Measurements from ENCODE around the gene CLIC1.
A peak's percentile ranks its signal among the peaks of the same experiment; 100 is the strongest.

CLIC1 gene

DNA sequence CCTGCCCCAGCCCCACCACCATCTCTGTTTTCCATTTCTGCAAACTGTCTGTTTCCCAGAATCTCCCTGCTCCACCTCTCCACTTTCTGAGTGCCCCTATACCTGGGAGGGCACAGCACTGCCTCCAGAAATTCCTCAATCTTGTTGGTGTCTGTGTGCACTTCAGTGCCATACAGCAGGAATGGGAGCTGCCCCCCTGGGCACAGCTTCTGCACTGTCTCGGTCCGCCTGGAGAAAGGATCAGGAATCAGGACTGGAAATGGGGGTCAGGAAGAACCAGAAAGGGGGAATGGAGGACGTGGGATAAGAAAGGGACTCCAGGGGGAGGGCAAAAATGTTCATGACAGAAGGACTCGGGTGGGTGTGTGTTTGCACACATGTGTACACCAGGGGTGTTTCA, 2.6 kb downstream of the CLIC1 start:
- ChIA-PET POLR2A (no interaction called here), CTCF (interaction anchor here (0.9 to 4.2 kb wide), 2 partner anchors 36 to 72 kb away, joined by 3 to 19 read pairs; no protein-coding TSS in a partner anchor)
- TF ChIP-seq FOXK2 (IDR thresholded peaks at IDR 0.05) (no peak), BHLHE40 (IDR thresholded peaks at IDR 0.05; ENCODE audit: borderline replicate concordance) (no peak), FOXA1 (IDR thresholded peaks at IDR 0.05) (no peak), ELF4 (IDR thresholded peaks at IDR 0.05) (no peak), NFRKB (IDR thresholded peaks at IDR 0.05) (no peak), FOXM1 (IDR thresholded peaks at IDR 0.05; ENCODE audit: borderline replicate concordance) (no peak), SP1 (IDR thresholded peaks at IDR 0.05) (no peak), LEF1 (IDR thresholded peaks at IDR 0.05; ENCODE audit: borderline replicate concordance) (no peak), HDGF (IDR thresholded peaks at IDR 0.05; ENCODE audit: borderline replicate concordance) (no peak), CTBP1 (IDR thresholded peaks at IDR 0.05; ENCODE audit: borderline replicate concordance) (no peak), L3MBTL2 (conservative IDR thresholded peaks at IDR 0.05) (no peak), PKNOX1 (IDR thresholded peaks at IDR 0.05) (no peak), SUZ12 (IDR thresholded peaks at IDR 0.05) (no peak), ARNT (IDR thresholded peaks at IDR 0.05) (no peak), TARDBP (IDR thresholded peaks at IDR 0.05) (no peak)
- no peak for DNase-seq (ENCODE audit: extremely low spot score)

- ChIA-PET POLR2A (interaction anchor here (0.7 to 1.6 kb wide), 3 partner anchors 9 to 27 kb away, joined by 3 to 5 read pairs (median 4); no protein-coding TSS in a partner anchor), CTCF (interaction anchor here (0.7 to 4.2 kb wide), 2 partner anchors 26 to 38 kb away, joined by 3 to 19 read pairs; no protein-coding TSS in a partner anchor)
- DNase-seq (ENCODE audit: extremely low spot score), result no peak
- TF ChIP-seq NFRKB (IDR thresholded peaks at IDR 0.05), result no peak
- TF ChIP-seq ELF4 (IDR thresholded peaks at IDR 0.05), result no peak
- TF ChIP-seq FOXM1 (IDR thresholded peaks at IDR 0.05; ENCODE audit: borderline replicate concordance), result no peak
- TF ChIP-seq LEF1 (IDR thresholded peaks at IDR 0.05; ENCODE audit: borderline replicate concordance), result no peak
- no peak for TF ChIP-seq BHLHE40 (IDR thresholded peaks at IDR 0.05; ENCODE audit: borderline replicate concordance)
- no peak for TF ChIP-seq ARNT (IDR thresholded peaks at IDR 0.05)
- no peak for TF ChIP-seq SUZ12 (IDR thresholded peaks at IDR 0.05)
- TF ChIP-seq TARDBP (IDR thresholded peaks at IDR 0.05), result no peak
- no peak for TF ChIP-seq SP1 (IDR thresholded peaks at IDR 0.05)
- no peak for TF ChIP-seq L3MBTL2 (conservative IDR thresholded peaks at IDR 0.05)
- TF ChIP-seq ZNF384 (IDR thresholded peaks at IDR 0.05), result no peak
- no peak for TF ChIP-seq HDGF (IDR thresholded peaks at IDR 0.05; ENCODE audit: borderline replicate concordance)
Observed at GRCh38 chr6:31732029-31732428, 4.3 kb downstream of the CLIC1 start.

- TF ChIP-seq NFRKB (IDR thresholded peaks at IDR 0.05), result no peak
- TF ChIP-seq ARNT (IDR thresholded peaks at IDR 0.05), result no peak
- TF ChIP-seq BHLHE40 (IDR thresholded peaks at IDR 0.05; ENCODE audit: borderline replicate concordance), result no peak
- TF ChIP-seq ELF4 (IDR thresholded peaks at IDR 0.05), result no peak
- no peak for TF ChIP-seq LEF1 (IDR thresholded peaks at IDR 0.05; ENCODE audit: borderline replicate concordance)
- no peak for TF ChIP-seq FOXM1 (IDR thresholded peaks at IDR 0.05; ENCODE audit: borderline replicate concordance)
- TF ChIP-seq SUZ12 (IDR thresholded peaks at IDR 0.05), result no peak
- no peak for TF ChIP-seq SP1 (IDR thresholded peaks at IDR 0.05)
- no peak for TF ChIP-seq L3MBTL2 (conservative IDR thresholded peaks at IDR 0.05)
- TF ChIP-seq PKNOX1 (IDR thresholded peaks at IDR 0.05), result no peak
- no peak for TF ChIP-seq ZNF384 (IDR thresholded peaks at IDR 0.05)
- no peak for TF ChIP-seq CTBP1 (IDR thresholded peaks at IDR 0.05; ENCODE audit: borderline replicate concordance)
- TF ChIP-seq FOXK2 (IDR thresholded peaks at IDR 0.05), result no peak
- ChIA-PET CTCF (interaction anchor here (1.2 to 2.0 kb wide), 7 partner anchors 7 to 96 kb away, joined by 3 to 13 read pairs (median 6); partner anchors contain the start of genes LSM2 and LY6G6D), POLR2A (interaction anchor here (1.0 to 4.2 kb wide), 15 partner anchors 8 to 168 kb away, joined by 3 to 40 read pairs (median 7); partner anchors contain the start of genes ABHD16A, C6orf47, HSPA1A and HSPA1B)
Observed at GRCh38 chr6:31730631-31731086, 5.7 kb downstream of the CLIC1 start.

GRCh38 chr6:31729979-31730630, 6.2 kb downstream of the CLIC1 start:
- peak; percentile 39 for TF ChIP-seq L3MBTL2 (conservative IDR thresholded peaks at IDR 0.05)
- no peak for TF ChIP-seq ZNF384 (IDR thresholded peaks at IDR 0.05)
- ChIA-PET CTCF (interaction anchor here (0.6 to 2.0 kb wide), 9 partner anchors 8 to 164 kb away, joined by 3 to 13 read pairs (median 6); partner anchors contain the start of genes LSM2, LY6G6D and MSH5), POLR2A (interaction anchor here (0.7 to 4.2 kb wide), 20 partner anchors 9 to 168 kb away, joined by 3 to 40 read pairs (median 6); partner anchors contain the start of genes ABHD16A, C6orf47, HSPA1A and HSPA1B)
- DNase-seq (ENCODE audit: extremely low spot score), result peak; percentile 91

More at GRCh38 chr6:31730631-31731086, 5.7 kb downstream of the CLIC1 start:
- DNase-seq (ENCODE audit: extremely low spot score), result no peak

- peak; percentile 34; the same call in 1 of the 2 replicates for TF ChIP-seq SP1 (IDR thresholded peaks at IDR 0.05)
- TF ChIP-seq HDGF (IDR thresholded peaks at IDR 0.05; ENCODE audit: borderline replicate concordance), result no peak
- ChIA-PET POLR2A (interaction anchor here (0.7 to 4.2 kb wide), 19 partner anchors 8 to 169 kb away, joined by 3 to 40 read pairs (median 6); partner anchors contain the start of genes ABHD16A, C6orf47, HSPA1A and HSPA1B), CTCF (interaction anchor here (1.2 to 2.0 kb wide), 8 partner anchors 9 to 97 kb away, joined by 3 to 13 read pairs (median 6); partner anchors contain the start of genes LSM2, LY6G6D and MSH5)
- peak; percentile 77 for DNase-seq (ENCODE audit: extremely low spot score)
Observed at GRCh38 chr6:31729515-31729978, 6.8 kb downstream of the CLIC1 start.

- POLR2A ChIA-PET, result interaction anchor here (0.7 to 4.2 kb wide), 13 partner anchors 8 to 102 kb away, joined by 3 to 40 read pairs (median 5); partner anchors contain the start of genes ABHD16A, HSPA1A, HSPA1L and LSM2
- CTCF ChIA-PET, result interaction anchor here (1.2 to 2.0 kb wide), 6 partner anchors 9 to 78 kb away, joined by 3 to 13 read pairs (median 9); partner anchors contain the start of genes LSM2, LY6G6D and MSH5
- DNase-seq (ENCODE audit: extremely low spot score), result no peak
- TF ChIP-seq L3MBTL2 (conservative IDR thresholded peaks at IDR 0.05), result no peak
- TF ChIP-seq NFRKB (IDR thresholded peaks at IDR 0.05), result no peak
- no peak for TF ChIP-seq PKNOX1 (IDR thresholded peaks at IDR 0.05)
- TF ChIP-seq HDGF (IDR thresholded peaks at IDR 0.05; ENCODE audit: borderline replicate concordance), result no peak
- no peak for TF ChIP-seq TARDBP (IDR thresholded peaks at IDR 0.05)
- no peak for TF ChIP-seq ELF4 (IDR thresholded peaks at IDR 0.05)
- TF ChIP-seq LEF1 (IDR thresholded peaks at IDR 0.05; ENCODE audit: borderline replicate concordance), result no peak
- TF ChIP-seq ARNT (IDR thresholded peaks at IDR 0.05), result no peak
- TF ChIP-seq ZNF384 (IDR thresholded peaks at IDR 0.05), result no peak
- no peak for TF ChIP-seq SUZ12 (IDR thresholded peaks at IDR 0.05)
- no peak for TF ChIP-seq BHLHE40 (IDR thresholded peaks at IDR 0.05; ENCODE audit: borderline replicate concordance)
- TF ChIP-seq FOXK2 (IDR thresholded peaks at IDR 0.05), result no peak
Observed at GRCh38 chr6:31728767-31729514, 7.4 kb downstream of the CLIC1 start, which contains the start of gene DDAH2. Gene DDAH2, minus strand, starts transcription at chr6:31729299. Its CDS starts 138 bp downstream, at chr6:31729161.
